Natural killer cell (primary cell): ENCODE measurements around the gene NDUFA6. TPM values are rescaled to one million over a fixed set of nuclear protein-coding genes. Genes with fewer than 3 reads are reported as not detected.
"Not testable (repeated sequence)": the region's sequence is repeated elsewhere in the genome, so short reads cannot be mapped to it uniquely, and the experiment has no call there.

Experiments used
- ATAC-seq, 3 donors: fragments of 150-1000 bp in 2 of 3; fragments of 200-7000 bp in 1 of 3; cut with Tn5 transposase; 1 replicate in 1 of 3; 2 replicates in 2 of 3; pipeline ENCODE4 v1.10.0; 2021; ENCODE audit warnings: mild to moderate bottlenecking in 2 of 3, moderate library complexity in 2 of 3
- DNase-seq, 2 donors: peaks; one replicate each; pipeline versions ENCODE4 v3.0.0 to v3.0.0-alpha.2; 2013 to 2021; ENCODE audit warnings: mixed read lengths in 1 of 2
- H3K27ac ChIP-seq: one replicate; pipeline ENCODE4 v1.5.1; 2013; ENCODE audit warnings: mild to moderate bottlenecking, low read length
- H3K27me3 ChIP-seq: one replicate; pipeline ENCODE4 v1.6.1; 2013; ENCODE audit warnings: low read length; ENCODE audit not compliant: control insufficient read depth, insufficient read depth
- H3K36me3 ChIP-seq: one replicate; pipeline ENCODE4 v1.6.1; 2013; ENCODE audit warnings: low read length; ENCODE audit not compliant: control insufficient read depth, insufficient read depth
- H3K4me1 ChIP-seq: one replicate; pipeline ENCODE4 v1.6.1; 2013; ENCODE audit warnings: low read length; ENCODE audit not compliant: control insufficient read depth, insufficient read depth
- H3K4me3 ChIP-seq: one replicate; pipeline ENCODE4 v1.5.1; 2013; ENCODE audit warnings: low read length
- H3K9me3 ChIP-seq: one replicate; pipeline ENCODE4 v1.6.1; 2013; ENCODE audit warnings: low read length; ENCODE audit not compliant: control insufficient read depth, insufficient read depth
- H3K27ac Mint-ChIP-seq, 2 donors: one replicate each; pipeline ENCODE4 v1.8.0; 2022; ENCODE audit warnings: mild to moderate bottlenecking in 2 of 2, mixed read lengths in 2 of 2, moderate library complexity in 1 of 2
- H3K27me3 Mint-ChIP-seq, 2 donors: one replicate each; pipeline ENCODE4 v1.8.0; 2022; ENCODE audit warnings: low read depth in 2 of 2, mixed read lengths in 2 of 2
- H3K36me3 Mint-ChIP-seq: one replicate; pipeline ENCODE4 v1.8.0; 2022; ENCODE audit warnings: mixed read lengths
- H3K4me1 Mint-ChIP-seq, 2 donors: one replicate each; pipeline ENCODE4 v1.8.0; 2022; ENCODE audit warnings: mixed read lengths in 2 of 2
- H3K4me3 Mint-ChIP-seq: one replicate; pipeline ENCODE4 v1.8.0; 2022; ENCODE audit warnings: mild to moderate bottlenecking, moderate library complexity, mixed read lengths
- H3K9me3 Mint-ChIP-seq, 2 donors: one replicate each; pipeline ENCODE4 v1.8.0; 2022; ENCODE audit warnings: mixed read lengths in 2 of 2
- WGBS: methylation state at CpG from one replicate; pipeline ENCODE4 v1.1.7; 2013; ENCODE audit warnings: missing lambda C conversion rate; ENCODE audit not compliant: insufficient coverage; 5-methylcytosine and 5-hydroxymethylcytosine counted together
- intact Hi-C: fragments of 100-400 bp; cut with micrococcal nuclease; formaldehyde crosslinking; loops from one replicate; pipeline ENCODE4 v1.14.2; 2022
- total RNA-seq, 4 donors: library from RNA; stranded (reverse); fragments of 120-200 nt in 1 of 4; gene quantifications; one replicate each; pipeline versions ENCODE4 v1.2.3 to v1.2.4, GENCODE V29; 2013 to 2022
- TF ChIP-seq, protein P1 (sequence below): fragments of 200-600 bp; IDR thresholded peaks from one replicate; pipeline ENCODE4 v1.8.0; 2022; ENCODE audit warnings: antibody characterized with exemption

Gene NDUFA6
- total RNA-seq, 3 donors from 2014 or later (not counting 1 experiment from before 2014, with no cell fraction given): 50.4 to 69.7 (median 63.8) TPM

DNA sequence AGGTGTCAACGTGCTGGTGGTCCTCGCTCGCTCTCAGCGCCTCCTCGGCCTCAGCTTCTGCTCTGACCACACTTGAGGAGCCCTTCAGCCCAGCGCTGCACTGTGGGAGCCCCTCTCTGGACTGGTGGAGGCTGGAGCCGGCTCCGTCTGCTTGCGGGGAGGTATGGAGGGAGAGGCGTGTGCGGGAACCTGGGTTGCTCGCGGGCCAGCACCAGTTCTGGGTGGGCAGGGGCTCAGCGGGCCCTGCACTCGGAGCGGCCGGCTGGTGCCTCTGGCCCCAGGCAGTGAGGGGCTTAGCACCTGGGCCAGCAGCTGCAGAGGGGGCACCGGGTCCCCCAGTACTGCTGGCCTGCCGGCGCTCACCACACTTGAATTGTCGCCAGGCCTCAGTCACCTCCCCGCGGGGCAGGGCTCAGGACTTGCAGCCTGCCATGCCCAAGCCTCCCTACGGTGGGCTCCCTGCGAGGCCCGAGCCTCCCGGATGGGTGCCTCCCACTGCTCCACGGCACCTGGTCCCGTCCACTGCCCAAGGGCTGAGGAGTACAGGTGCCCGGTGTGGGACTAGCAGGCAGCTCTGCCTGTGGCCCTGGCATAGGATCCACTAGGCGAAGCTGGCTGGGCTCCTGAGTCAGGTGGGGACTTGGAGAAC, 47.7 kb upstream of the NDUFA6 start:
- DNase-seq (no peak), ATAC-seq (no peak)
- H3K4me1 ChIP-seq: no peaks in the 10 kb centered on the region
- H3K27ac ChIP-seq: no peak overlapping the region
- Mint-ChIP-seq H3K36me3 (no peaks in the 10 kb centered on the region), H3K27me3 (peaks cover 0 to 2% of the 10 kb centered on the region in 2 donors), H3K27ac (no peak overlapping the region), H3K9me3 (no peaks in the 10 kb centered on the region), H3K4me3 (no peak overlapping the region), H3K4me1 (no peaks in the 10 kb centered on the region)
- WGBS: 94% methylated on average over 31 of the region's 31 CpGs
- intact Hi-C loops: no loop called here
- TF ChIP-seq, protein P1, sequence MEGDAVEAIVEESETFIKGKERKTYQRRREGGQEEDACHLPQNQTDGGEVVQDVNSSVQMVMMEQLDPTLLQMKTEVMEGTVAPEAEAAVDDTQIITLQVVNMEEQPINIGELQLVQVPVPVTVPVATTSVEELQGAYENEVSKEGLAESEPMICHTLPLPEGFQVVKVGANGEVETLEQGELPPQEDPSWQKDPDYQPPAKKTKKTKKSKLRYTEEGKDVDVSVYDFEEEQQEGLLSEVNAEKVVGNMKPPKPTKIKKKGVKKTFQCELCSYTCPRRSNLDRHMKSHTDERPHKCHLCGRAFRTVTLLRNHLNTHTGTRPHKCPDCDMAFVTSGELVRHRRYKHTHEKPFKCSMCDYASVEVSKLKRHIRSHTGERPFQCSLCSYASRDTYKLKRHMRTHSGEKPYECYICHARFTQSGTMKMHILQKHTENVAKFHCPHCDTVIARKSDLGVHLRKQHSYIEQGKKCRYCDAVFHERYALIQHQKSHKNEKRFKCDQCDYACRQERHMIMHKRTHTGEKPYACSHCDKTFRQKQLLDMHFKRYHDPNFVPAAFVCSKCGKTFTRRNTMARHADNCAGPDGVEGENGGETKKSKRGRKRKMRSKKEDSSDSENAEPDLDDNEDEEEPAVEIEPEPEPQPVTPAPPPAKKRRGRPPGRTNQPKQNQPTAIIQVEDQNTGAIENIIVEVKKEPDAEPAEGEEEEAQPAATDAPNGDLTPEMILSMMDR: no peak
- H3K9me3 ChIP-seq: no peaks in the 10 kb centered on the region
- H3K4me3 ChIP-seq: no peak overlapping the region
- H3K27me3 ChIP-seq: no peaks in the 10 kb centered on the region
- H3K36me3 ChIP-seq: no peaks in the 10 kb centered on the region

DNA sequence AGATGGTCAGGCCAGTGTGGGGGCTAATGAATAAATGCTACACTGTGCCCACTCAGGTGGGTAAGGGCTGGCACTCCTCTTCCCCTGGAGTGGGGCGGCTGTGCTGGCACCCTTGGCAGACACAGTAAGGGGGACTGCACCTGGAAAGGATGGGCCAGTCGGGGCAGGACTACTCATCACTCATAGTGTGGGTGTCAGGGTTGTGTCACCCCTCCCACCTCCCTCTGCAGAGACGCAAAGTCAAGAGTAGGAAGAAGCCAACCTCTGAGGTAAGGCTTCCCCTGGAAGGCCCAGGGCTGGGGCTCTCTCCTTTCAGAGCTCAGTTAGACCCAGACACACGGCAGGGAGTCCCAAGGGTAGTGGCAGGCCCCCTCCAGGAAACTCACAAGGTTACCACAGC, 45.1 kb upstream of the NDUFA6 start:
- WGBS: no CpG with 5 or more reads among the region's 4 CpGs
- H3K27me3 Mint-ChIP-seq, H3K27ac Mint-ChIP-seq, H3K27ac ChIP-seq, H3K4me3 ChIP-seq, H3K9me3 ChIP-seq, H3K9me3 Mint-ChIP-seq, H3K4me1 ChIP-seq, H3K36me3 Mint-ChIP-seq, H3K4me3 Mint-ChIP-seq, DNase-seq, H3K27me3 ChIP-seq, intact Hi-C loops, H3K4me1 Mint-ChIP-seq, H3K36me3 ChIP-seq, ATAC-seq: not testable (repeated sequence)

DNA sequence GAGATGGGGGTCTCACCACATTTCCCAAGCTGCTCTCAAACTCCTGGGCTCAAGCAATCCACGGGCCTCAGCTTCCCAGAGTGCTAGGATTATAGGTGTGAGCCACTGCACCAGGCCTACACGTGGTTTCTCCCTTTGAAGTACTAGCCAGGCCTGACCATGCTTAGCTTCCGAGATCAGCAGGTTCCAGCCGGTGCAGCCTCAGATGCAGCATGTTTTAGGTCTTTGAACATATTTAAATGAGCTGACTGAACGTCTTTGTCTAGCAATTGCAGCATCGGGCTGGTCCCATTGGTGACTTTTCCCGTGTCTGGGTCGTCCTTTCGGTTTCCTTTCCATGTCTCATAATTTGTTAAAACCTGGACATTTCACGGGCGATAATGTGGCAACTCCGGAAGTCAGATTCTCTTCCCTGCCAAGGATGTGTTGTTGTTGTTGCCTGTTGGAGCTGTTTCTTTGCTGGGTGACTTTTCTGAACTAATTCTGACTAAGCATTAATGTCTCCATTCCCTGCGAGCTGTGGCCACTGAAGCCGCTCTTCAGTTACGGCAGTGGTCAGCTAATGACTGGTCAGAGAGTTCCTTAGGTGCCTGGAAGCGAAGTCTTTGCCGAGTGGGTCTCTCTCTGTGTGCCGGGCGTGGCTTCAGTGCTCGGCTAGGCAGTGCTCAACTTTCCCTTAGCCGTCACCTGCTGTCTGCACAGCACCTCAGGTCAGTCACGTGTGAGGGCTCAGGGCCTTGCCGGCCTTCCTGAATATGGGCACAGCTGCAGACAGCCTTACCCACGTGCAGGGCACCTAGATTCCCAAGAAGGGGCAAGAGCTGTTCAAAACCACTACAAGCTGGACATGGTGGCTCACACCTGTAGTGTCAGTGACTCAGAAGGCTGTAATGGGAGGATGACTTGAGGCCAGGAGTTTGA, 43.8 kb upstream of the NDUFA6 start:
- H3K9me3 ChIP-seq: no peaks in the 10 kb centered on the region
- Mint-ChIP-seq H3K27me3 (peaks cover 0 to 4% of the 10 kb centered on the region in 2 donors), H3K27ac (no peak overlapping the region), H3K36me3 (no peaks in the 10 kb centered on the region), H3K9me3 (no peaks in the 10 kb centered on the region), H3K4me3 (no peak overlapping the region), H3K4me1 (peaks cover 0 to 4% of the 10 kb centered on the region in 2 donors)
- TF ChIP-seq, protein P1: no peak
- no peaks in the 10 kb centered on the region for H3K27me3 ChIP-seq
- no peak overlapping the region for H3K4me3 ChIP-seq
- intact Hi-C loops: no loop called here
- no peaks in the 10 kb centered on the region for H3K4me1 ChIP-seq
- whole genome bisulfite sequencing: 87% methylated on average over 24 of the region's 24 CpGs
- ATAC-seq (no peak), DNase-seq (no peak)
- H3K36me3 ChIP-seq: no peaks in the 10 kb centered on the region
- no peak overlapping the region for H3K27ac ChIP-seq

DNA sequence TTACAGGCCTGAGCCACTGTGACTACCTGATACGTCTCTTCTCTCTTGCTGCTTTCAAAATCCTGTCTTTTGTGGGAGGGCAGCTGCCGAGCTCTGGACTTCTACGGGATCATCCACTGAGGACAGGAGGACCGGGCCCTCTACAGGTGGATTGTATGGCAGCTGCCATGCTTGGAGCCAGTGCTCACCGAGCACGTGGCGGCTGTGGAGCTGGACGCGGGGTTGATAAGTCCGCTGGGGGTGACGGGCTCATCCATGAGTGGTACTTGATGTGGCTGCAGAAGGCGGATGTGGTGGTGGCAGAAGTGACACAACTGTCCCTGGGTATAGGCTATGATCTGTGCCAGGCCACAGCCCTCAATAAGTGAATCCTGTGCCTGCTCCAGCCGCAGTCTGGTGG, 41.9 kb upstream of the NDUFA6 start:
- ATAC-seq (no peak), DNase-seq (no peak)
- Histone ChIP-seq H3K36me3 (no peaks in the 10 kb centered on the region), H3K9me3 (no peaks in the 10 kb centered on the region), H3K27ac (no peak overlapping the region), H3K4me3 (no peak overlapping the region), H3K27me3 (no peaks in the 10 kb centered on the region), H3K4me1 (no peaks in the 10 kb centered on the region)
- H3K27ac Mint-ChIP-seq: no peak overlapping the region
- H3K9me3 Mint-ChIP-seq: no peaks in the 10 kb centered on the region
- peaks cover 0 to 4% of the 10 kb centered on the region in 2 donors for H3K4me1 Mint-ChIP-seq
- TF ChIP-seq, protein P1: no peak
- H3K36me3 Mint-ChIP-seq: no peaks in the 10 kb centered on the region
- no peak overlapping the region for H3K4me3 Mint-ChIP-seq
- 84% methylated on average over 13 of the region's 13 CpGs for WGBS
- intact Hi-C loops: no loop called here
- peaks cover 0 to 4% of the 10 kb centered on the region in 2 donors for H3K27me3 Mint-ChIP-seq
